HG03108 (cell line): ENCODE data around the gene KCNMA1.

ENCODE experiments used
- ATAC-seq: cut with Tn5 transposase; IDR thresholded peaks from one replicate; pipeline ENCODE4 v1.9.1; 2021; ENCODE audit warnings: moderate library complexity; ENCODE audit not compliant: unreplicated experiment

KCNMA1 gene

DNA sequence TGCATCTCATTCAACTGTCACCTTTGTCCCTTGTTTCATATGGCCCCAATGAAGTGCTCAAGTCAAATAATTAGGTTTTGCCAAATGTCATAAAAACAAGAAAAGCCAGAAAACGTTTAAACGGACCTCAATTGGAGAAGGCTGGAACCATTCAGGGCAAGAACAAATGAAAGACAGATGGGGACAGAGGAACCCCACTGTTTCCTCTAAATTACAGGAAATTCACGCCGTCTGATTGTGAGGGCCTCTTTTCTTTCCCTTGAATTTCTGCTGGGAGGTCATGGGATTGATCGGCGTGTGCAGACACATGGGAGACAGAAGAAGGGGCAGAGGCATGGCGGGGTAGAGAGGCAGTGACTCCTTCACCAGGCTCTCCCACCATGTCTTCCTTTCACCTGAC lies 656.4 kb downstream of the KCNMA1 start:
- no peak for ATAC-seq

DNA sequence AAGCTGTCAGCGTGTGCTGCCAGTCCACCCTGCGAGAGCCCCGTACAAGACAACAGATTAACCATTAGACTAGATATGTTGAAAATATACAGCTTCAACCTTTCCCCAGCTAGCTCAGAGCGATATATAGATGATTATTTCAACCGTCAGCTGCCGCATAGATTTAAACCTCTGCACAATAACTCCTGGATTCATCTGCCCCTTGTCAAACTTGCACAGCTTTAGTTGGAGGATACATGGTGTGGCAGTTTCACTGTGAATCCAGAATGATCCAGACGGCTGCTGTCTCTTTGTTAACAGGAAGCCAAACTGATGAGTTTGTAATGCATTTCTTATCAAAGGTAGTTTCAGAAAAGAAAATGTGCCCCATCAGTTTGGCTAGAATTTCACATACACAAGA lies 659.7 kb downstream of the KCNMA1 start:
- no peak for ATAC-seq

DNA sequence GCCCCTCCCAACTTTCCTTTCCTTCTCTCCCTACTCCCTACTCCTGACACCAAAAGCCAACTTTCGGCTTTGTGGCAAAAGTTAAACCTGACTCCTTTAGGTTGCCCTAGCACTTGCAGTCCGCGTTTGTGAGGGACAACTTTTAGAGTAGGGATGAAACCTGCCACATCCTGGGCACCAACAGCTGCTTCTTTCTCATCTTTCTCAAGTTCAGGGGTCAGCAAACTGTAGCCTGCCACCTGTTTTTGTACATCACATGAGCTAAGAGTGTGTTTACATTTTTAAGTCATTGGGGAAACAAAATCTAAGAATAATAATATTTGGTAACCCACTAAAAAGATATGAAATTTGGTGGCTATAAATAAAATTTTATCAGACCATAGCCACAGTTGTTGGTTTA lies 660.6 kb downstream of the KCNMA1 start:
- no peak for ATAC-seq

DNA sequence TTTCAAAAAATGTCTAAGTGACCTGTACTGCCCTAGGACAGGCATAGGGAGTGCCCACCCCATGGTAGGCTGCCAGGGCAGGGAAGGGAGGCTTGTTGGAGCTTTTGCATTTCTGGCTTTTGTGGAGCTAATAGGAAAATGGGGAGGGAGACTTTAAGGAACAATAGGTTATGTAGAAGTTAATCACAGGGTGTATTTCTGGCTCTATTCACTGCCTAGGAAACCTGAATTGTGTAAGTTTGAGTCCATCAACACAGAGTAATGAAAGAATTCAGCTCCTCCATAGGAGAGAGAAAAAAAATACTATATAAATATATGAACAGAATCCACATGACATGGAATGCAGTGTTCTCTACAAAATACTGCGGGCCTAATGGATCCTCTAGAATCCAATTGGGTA lies 661.5 kb downstream of the KCNMA1 start:
- ATAC-seq, result no peak

DNA sequence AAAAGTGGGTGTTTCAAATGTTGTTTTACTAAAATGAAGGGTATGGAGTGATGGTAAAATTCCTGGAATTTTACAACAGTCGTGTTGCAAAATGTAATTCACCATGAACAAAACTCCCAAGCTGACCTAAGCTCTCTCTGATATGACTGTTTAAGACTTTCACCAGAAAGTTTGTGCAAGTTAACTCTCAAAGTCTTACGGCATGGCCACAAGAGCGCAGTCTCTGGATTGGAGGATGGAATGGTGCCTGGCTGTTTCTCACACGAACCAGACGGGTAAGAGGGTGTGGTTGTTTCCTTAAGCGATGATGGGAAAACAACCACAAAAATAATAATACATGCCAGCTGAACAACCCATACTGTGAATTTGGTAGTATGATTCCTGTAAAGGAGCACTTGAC lies 662.5 kb downstream of the KCNMA1 start:
- no peak for ATAC-seq

DNA sequence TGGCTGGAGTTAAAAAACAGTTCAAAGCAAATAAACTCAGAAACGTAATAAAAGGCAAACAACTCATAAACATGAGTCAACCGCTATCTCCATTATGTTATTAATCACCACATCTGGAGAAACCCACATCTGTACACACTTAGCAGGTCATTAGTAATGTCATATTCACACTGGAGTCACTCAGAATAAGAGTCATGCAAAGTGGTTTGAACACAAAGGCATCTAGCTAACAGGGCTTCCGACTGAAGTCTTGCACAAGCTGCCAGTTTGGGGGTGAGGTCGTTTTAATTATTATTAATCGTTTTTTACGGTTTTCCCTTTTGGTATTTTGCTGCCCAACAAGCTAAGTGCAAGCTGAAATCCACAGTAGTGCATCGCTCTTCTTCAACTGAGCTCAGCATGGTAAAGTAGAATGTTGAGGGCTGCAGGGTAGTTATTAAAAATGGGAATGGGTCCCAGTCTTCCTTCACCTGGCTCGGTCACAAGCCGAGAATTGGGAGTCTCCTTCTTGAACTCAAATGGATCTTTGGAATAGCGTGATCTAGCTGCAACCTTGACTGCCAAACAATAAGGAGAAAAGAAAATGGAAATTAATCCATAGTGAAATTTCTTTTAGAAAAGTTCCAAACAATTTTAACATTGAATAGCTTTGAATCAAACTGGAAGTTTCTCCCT lies 663.5 kb downstream of the KCNMA1 start:
- no peak for ATAC-seq

DNA sequence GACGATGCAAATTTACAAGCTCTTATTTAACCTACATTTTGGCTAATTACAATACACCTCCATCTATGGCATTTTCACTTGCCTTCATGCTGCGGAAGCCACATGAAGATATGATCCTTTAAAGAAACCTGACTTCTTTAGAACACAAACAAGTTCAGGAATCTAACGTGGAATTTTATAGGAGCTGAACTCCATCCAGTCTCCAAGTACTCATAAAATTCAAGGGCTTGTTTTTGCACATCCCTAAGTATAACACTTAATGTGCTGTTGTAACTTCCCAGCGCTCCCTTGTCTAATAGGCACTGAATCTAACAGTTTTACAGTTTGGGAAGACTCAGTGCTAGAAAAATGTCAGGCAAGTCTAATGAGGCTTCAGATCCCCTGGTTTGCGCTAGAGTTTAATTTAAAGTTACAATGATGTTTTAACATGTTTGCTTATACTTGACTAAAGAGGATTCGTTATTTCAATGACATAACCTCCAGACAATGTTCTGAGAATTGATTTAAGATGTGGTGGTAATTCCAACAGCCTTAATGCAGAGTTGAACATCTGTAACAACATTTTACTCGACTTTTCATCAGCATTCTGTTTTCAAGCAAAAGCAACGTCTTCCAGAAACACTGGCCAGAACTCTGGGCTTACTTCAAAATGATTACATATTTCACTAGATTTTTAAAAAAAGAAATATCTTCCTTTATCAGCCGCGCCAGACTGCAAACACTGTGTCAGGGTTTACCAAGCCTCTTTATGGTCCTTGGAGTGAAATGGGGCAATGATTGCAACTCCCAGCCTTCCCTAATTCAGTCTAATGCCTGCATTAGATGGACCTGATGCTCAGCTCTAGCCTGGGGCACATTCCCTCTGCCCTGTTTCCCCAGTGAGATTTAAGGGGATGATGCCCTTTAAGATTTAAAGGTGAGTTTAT lies 664.3 kb downstream of the KCNMA1 start:
- ATAC-seq, result no peak

DNA sequence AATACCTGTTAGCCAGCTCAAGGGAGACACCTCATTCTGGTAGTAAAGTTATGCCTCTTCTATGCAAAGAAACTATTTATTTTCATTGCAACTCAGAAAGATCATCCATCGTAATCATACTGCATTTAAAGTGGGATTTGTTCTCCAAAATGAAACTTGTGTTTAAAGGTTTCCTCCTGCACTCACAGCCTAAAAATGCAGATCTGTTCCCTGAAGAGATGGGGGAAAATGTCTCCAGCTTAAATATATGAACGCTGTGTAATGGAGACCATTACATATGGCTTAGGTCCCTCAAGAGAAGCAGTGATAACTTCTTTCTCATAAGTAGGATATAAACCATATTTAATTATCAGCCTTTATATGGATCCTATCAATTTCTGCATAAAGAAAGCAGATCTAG lies 665.1 kb downstream of the KCNMA1 start:
- no peak for ATAC-seq

DNA sequence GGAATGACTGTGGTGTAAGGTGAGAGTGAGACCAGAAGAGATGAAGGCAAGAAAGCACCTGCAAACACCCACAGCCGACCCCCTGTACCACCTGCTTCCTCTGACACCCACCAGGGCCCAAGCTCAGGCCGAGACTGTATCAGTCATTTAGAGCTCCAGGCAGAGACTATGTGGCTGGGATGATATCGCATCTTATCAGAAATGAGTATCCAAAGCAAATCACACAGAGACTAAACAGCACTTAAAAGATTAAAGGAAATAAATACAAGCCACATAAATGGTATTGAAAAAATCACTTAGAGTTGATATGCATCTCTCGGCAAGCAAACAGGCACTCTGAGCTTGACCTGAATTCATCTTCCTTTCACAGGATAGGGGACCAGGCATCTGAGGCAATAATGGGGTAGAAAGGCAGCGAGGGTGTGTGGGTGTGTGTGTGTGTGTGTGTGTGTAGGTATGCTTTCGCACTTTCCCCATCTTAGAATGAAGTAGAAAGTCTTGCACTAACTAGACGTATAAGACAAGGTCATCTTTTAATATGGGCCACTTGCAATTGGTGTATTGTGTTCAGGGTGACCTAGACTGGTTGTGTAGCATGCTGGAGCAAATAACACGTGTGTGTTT lies 665.9 kb downstream of the KCNMA1 start:
- ATAC-seq, result no peak

DNA sequence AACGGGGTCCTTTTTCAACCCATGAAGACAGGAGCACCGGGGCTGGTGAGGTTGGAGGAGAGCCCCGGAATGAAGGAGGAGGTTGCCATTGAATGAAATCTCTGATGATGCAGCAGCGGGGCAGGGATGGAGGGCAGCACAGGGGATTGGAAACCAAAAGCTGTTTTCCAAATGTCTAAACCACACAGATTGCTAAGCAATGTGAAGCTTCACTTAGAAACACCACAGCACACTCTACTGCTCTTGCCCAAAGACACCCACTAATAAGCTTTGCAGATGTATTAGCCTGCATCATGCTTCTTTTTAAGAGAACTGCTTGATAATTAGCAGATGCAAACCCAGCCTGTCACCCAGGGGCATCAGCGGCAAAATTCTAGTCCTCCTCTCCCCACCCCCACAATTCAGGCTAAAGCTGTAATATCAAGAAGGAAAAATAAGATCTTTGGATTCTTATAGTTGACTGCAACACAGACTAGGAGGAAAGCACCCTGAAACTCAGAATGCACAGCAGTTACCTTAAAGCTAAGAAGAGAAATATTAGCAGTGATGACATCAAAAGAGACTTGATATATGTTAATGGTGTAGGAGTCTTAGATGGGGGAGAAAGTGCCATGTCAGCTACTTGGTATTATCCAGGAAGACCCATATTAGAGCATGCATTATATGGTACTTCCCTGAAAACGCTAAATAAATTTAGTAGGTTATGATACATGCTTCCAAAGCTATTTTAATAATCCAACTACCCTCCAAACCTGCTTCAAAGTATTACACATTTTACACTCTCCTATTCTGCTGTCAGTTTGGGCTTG lies 666.7 kb downstream of the KCNMA1 start:
- ATAC-seq, result no peak

DNA sequence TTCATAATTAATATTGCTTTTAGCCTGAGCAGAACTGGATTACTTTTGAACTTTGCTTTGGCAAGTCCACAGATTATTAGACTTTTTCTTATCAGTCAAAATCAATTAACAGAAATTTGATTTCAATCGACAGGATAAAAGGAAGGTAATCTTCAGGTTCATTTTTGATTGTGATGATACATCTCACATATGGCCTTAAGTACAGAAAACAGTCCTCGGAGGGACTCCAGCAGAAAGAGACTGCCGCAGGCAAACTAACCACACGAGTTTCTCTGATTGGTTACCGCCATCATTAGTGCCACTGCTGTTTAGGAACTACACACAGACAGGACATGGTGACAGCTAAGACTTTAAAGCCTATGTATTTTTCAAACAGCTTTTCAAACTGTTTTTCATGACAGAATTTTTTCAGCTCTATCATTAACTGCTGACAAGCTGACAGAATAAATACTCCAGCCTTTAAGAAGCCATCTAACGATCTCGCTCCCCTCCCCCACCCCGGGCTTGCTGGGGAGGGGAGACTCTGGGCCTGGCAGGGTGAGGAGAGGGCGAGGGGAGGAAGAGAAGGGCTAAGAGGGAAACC lies 668.2 kb downstream of the KCNMA1 start:
- no peak for ATAC-seq

DNA sequence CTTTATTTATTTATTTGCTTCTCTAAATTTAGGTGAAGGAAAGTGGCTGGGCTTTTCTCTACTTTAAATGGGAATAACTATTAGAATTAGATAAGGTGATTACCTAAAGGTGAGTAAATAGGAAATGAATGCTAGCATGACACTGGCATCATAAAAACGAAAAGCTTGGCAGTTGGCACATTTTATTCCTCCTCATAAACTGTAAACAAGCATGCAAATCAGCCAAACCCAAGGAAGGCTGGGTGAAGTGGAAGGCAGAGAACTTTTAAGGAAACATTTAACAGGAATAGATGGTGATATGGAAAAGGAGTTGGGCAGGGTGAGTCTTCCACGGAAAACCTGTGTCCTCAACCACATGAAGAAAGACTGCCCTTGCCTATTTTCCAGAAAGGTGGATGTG lies 669.1 kb downstream of the KCNMA1 start:
- ATAC-seq, result no peak

DNA sequence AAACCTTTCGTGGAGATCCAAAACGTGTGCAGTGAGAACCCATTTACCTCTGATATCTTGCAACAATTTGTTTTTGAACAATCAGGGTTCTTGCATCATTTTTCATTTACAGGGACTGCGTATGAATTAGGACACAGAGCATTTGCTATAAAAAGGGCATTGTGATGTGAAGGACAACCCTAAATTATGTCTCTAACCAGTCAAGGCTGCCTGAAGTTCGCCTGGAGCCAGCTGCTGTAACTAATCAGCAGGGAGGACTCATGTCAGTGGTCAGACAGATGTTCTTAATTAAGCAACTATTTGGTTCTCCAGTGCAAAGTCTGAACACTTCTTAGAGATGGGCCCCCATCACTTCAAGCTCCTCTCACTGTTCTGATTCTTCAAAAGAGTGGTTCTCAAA lies 674.8 kb downstream of the KCNMA1 start:
- no peak for ATAC-seq

DNA sequence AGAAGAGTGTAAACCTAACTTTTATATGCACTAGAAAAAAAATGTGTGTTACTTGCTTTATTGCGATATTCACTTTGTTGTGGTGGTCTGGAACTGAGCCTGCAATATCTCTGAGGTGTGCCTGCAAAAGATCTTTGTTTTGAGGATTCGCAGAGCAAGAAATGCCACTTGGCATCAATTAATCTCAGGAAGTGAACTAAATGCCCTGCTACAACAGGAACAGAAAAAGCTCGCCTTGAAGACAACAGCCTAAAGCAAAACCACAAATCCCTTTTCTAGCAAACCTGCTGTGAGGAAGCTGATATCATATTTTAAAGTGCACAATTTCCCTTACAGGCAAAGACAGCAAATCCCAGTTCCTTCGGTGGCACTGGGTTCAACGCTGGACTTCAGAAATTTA lies 675.8 kb downstream of the KCNMA1 start:
- ATAC-seq, result no peak

DNA sequence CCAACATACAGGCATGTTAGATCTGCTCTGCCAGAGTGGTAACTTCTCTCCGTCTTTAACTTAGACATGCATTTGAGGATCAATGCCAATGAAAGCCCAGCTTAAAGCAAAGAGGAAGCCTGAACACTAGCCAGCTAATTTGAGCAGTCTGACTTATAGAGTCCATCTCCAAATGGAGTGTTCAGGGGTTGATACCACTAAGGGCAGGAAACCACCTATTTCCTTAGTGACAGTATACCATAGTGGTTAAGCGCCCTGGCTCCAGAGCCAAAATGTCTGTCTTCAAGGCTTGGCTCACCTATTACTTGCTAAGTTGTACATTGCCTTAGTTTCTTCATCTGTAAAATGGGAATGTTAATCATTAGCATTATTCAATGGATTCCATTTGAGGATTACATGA lies 678.5 kb downstream of the KCNMA1 start:
- ATAC-seq, result no peak

DNA sequence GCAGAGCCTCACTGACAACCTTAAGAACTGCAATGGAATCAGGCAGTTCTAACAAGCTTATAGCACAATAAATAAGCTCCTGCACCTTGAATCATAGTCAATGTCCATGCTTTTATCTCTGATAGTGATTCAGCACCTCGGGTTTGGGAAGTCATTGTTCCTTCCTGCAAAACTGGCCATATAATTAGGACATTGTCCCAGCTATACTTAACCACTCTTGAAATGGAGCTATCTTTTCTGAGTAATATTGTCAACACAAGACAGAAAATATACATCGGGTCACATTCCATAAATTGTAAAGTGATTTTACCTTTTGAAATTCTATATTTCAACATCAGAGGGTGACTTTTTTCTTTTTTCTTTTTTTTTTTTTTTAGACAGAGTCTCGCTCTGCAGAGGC lies 682.8 kb downstream of the KCNMA1 start:
- no peak for ATAC-seq

DNA sequence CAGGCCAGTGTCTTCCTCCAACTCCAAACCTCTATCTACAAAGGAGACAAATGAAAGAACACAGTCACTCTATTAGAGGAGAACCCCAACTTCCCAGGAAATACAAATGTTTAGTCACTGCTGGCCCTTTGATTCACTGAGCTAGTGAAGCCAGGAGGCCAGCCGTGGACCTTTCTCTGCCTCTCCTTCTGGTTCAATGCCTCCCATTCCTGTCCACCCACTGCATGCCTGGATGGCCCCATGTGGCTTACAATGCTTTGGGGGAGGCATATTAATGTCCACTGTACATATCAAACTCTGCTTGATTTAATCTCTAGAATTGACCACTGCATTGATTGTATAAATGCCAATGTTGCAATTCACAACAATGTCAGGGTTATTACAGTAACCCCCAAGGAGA lies 687.3 kb downstream of the KCNMA1 start:
- ATAC-seq, result no peak

DNA sequence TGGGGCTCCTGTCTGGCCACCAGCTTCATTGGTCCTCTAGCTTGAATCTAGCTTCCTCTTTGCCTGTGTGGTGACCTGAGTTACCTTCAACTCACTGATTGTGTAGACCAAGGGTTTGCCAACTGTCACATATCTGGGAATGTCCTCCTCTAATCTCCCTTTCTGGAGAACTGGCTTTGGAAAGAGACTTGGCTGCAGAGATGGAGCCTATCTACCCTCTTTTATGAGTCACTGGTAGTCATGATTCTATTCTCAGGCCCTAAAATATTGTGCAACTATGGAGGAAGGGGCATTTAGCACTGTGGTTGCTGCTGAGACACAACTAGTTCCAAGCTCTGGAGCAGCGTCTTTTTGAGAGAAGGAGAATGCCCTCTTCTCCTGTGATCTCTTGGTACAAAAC lies 691.3 kb downstream of the KCNMA1 start:
- no peak for ATAC-seq

DNA sequence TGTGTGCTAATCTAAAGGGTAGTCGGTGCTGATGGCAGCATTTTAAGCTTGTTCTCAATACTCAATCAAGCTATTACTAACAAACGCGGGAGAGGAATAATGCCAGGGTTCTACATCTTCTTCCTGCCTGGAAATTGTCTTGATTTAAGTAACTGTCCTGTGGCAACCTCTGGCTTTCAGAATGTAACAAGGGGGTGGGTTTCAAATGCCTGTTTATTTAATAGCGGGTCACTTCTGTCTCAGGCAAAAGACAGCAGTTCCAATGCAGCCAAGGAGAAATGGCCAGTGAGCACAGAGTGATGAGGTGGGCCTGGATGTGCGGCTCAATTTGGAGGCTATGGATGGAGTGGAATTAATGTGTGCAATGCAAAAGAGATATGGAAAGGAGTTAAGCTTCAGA lies 692.4 kb downstream of the KCNMA1 start:
- no peak for ATAC-seq

DNA sequence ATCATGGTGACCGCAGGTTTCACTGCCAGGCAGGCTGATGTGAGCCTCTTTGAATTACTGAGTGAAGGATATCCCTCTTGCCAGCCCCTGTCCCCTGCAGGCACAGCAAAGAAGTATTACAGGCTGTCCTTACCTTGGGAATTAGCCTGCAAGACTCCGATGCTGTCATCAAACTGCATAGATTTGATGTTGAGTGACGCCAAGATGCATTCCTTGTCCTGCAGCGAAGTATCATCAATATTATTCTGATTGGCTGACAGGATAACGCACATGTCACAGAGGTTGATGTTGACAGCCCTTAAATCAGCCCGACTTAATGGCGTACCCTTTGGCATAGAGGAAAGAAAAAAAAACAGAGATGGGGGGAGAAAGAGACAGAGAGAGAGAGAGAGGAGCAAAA lies 693.0 kb downstream of the KCNMA1 start:
- ATAC-seq, result no peak
